AG09319 (cell line): ENCODE results near the gene CARD9.

ENCODE experiments used
- DNase-seq: peaks from one replicate; pipeline ENCODE4 v3.0.0-alpha.2; 2010; ENCODE audit warnings: low read depth; ENCODE audit errors: extremely low read depth
- CTCF ChIP-seq: IDR thresholded peaks from 2 replicates; pipeline ENCODE4 v1.5.1; 2011; ENCODE audit warnings: low read depth, mild to moderate bottlenecking, inconsistent platforms, low read length, moderate library complexity

Gene CARD9

GRCh38 chr9:136361047-136361753 is 12.3 kb downstream of the CARD9 start:
- no peak for TF ChIP-seq CTCF
- no peak for DNase-seq

- TF ChIP-seq CTCF, result no peak
- no peak for DNase-seq
These were observed 13.4 kb downstream of the CARD9 start for GRCh38 chr9:136359774-136360718.

GRCh38 chr9:136358888-136359287 is 14.6 kb downstream of the CARD9 start:
- no peak for TF ChIP-seq CTCF
- no peak for DNase-seq

- no peak for TF ChIP-seq CTCF
- DNase-seq, result no peak
These were observed 15.5 kb downstream of the CARD9 start for GRCh38 chr9:136358016-136358415.

- DNase-seq, result no peak
- TF ChIP-seq CTCF, result no peak
These were observed 16.2 kb downstream of the CARD9 start for GRCh38 chr9:136357202-136357725.

- DNase-seq, result no peak
- TF ChIP-seq CTCF, result no peak
These were observed 17.6 kb downstream of the CARD9 start for GRCh38 chr9:136355616-136356557.
